Measurements from ENCODE around the gene FHOD3.

DNA sequence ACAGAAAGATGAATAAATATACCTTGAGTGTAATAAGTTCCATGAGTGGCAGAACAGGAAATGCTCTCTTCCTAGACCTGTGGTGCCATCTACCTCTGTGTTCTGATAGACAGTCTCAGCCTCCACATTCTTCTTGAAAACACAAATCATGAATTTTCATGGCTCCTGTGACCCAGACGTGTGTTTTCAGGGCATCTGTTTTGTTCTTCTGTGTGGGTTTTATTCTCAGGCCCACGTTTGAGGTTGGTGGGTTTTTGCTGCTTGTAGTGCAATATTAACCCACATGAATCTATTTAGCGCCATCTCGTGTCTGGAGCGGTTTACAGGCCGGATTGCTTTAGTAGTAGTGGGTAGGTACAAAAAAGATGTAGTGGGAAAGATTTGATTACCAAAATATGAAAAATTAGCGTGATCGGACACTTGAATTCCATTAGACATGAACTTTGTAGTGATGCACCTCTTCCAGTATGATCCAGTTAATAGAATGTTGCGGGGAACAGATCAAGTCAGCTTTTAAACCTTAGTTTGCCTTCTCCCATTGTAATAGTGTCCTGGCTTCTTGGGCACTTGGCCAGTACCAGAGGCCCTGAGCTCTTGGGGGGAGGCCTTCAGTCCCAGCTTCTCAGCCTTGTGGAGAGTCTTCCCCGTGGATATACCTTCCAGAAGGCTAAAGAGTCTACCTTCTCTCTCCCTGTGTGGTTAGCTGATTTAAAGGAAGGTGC is 274.8 kb downstream of the FHOD3 start:
- TF ChIP-seq, protein P1, sequence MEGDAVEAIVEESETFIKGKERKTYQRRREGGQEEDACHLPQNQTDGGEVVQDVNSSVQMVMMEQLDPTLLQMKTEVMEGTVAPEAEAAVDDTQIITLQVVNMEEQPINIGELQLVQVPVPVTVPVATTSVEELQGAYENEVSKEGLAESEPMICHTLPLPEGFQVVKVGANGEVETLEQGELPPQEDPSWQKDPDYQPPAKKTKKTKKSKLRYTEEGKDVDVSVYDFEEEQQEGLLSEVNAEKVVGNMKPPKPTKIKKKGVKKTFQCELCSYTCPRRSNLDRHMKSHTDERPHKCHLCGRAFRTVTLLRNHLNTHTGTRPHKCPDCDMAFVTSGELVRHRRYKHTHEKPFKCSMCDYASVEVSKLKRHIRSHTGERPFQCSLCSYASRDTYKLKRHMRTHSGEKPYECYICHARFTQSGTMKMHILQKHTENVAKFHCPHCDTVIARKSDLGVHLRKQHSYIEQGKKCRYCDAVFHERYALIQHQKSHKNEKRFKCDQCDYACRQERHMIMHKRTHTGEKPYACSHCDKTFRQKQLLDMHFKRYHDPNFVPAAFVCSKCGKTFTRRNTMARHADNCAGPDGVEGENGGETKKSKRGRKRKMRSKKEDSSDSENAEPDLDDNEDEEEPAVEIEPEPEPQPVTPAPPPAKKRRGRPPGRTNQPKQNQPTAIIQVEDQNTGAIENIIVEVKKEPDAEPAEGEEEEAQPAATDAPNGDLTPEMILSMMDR (IDR thresholded peaks at IDR 0.05), result no peak
- no peak for TF ChIP-seq POLR2A (IDR thresholded peaks at IDR 0.05)

All from uterus (tissue), 2 donors.